ENCODE measurements around the gene AFAP1.
A peak's percentile ranks its signal among the peaks of the same experiment; 100 is the strongest.

AFAP1 gene

DNA sequence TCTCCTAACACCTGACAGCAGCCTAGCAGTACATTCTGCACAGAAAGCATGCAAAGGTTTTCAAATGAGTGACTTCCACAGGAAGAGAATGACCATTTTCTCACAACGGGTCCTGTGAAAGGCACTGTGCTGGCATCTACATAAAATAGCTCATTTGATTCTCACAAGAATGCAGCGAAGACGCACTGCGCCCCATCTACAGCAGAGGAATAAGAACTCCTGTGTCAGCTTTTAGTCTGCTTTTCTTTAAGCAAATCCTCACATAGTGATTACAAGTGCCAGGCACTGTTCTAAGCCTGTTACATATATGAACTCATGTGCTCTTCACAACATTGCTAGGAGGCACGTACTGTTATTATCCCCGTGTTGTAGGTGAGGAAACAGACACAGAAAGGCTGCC, 62.5 kb downstream of the AFAP1 start:
- H3K27ac ChIP-seq, result peak overlapping the region in 6 of 21 experiments; percentile 10 to 67 (median 48)
- no peak overlapping the region for H3K4me3 ChIP-seq

DNA sequence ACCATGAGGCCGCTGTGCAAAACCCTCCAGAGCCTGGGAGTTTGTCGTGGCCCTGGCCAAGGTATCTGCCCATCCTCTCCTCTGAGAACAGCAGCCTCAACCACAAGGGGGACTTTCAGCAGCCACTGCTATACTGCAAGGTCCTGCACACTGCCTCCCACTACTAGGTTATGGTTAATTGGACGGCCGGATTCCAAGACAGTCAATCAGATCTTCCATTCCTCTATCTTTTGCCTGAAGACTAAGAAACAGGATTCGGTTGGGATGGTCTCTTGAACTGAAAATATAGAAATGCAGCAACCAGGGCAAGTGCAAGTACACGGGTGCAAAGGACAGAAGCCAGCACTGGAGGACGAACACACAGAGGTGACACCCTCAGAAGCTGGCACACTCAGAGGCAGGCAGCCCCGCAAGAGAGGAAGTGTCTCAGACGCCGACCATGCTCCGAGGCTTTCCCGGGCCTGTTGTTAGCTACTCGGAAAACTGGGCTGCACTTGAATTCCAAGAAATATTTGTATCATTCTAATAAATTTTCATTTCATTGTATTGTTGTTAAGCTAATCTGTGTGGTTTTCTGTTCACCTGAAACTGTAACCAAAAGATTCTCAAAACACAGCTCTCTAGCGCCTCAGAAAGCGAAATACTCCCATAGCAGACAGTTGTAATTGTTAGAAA, 63.3 kb downstream of the AFAP1 start:
- Histone ChIP-seq H3K27ac (peak overlapping the region in 9 of 21 experiments; percentile 6 to 67 (median 23)), H3K4me3 (no peak overlapping the region)

DNA sequence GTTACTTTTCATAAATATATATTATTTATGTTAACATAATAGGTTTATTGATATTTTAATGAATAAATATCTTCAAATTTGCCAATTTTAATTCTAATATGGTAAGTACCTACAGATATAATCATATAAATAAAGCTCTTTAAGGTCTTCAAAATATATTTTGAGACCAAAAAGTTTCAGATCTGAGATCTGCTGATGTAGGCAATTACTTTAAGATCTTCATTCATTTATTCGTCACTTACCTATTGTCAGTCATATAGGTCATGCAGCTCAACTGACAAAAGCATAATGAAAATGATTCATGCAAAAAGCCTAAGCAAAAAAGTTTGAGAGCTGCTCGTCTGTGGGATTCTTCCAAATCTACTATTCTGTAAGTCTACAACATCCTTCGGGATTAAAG, 64.8 kb downstream of the AFAP1 start:
- Histone ChIP-seq H3K27ac (no peak overlapping the region), H3K4me3 (no peak overlapping the region)

DNA sequence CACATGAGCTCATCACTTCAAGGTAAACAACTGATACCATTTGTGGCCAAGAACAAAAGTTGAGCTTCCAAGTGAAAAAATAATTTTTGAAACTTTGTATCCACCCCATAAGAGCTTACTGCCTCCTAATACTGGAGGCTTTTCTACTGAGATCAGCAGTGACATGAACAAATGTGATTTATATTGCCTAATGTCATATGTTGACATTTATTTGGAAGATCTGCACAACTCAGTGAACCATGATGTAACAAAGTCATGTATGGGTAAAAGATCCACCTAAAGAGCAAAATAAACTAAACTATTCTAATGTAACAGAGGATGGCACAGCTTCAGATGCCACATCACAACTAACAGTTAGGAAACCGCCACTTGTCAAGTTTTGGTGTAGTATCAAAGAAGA, 65.8 kb downstream of the AFAP1 start:
- Histone ChIP-seq H3K27ac (no peak overlapping the region), H3K4me3 (no peak overlapping the region)

DNA sequence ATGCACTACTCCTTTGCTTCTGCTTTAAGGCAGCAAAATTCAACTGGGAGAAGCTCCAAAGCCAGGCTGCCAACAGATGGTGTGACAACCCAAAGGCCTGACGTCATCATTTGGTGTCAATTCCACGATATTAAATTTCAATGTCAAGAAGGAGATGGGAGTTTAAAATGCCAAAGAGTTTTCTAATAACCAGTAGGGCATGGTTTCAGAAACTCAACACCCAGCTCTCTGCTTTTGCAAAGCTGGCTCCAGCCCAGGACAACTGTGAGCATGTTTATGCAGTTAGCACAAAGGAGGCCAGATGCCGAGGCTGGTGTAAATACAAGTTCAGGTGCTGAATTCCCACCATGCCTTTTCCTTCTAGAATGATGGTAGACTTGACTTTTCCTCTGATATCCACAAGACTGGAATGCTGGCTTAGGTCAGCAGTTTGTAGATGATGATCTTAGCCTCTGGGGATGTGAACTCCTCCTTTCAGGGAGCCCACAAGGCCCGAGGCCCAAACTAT, 67.3 kb downstream of the AFAP1 start:
- no peak overlapping the region for H3K4me3 ChIP-seq
- peak overlapping the region in 4 of 21 experiments; percentile 1 to 41 (median 17) for H3K27ac ChIP-seq

DNA sequence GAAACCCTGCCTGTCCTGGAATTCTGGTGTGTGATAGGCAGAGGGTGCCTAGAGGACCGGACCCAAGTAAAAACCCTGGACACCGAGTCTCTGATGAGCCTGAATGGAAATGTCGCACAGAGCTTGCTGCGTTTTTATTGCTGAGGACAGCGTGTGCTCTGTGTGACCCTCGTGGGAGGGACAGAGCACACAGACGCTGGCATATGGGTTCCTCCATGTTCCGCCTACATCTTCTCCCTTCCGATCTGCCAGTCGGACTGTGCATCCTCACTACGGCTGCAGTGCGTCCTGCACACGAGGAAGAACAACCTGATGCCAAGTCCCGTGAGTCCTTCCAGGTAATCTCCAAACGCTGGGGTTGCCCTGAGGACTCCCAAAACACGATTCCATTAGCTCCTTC, 68.3 kb downstream of the AFAP1 start:
- no peak overlapping the region for H3K27ac ChIP-seq
- no peak overlapping the region for H3K4me3 ChIP-seq

DNA sequence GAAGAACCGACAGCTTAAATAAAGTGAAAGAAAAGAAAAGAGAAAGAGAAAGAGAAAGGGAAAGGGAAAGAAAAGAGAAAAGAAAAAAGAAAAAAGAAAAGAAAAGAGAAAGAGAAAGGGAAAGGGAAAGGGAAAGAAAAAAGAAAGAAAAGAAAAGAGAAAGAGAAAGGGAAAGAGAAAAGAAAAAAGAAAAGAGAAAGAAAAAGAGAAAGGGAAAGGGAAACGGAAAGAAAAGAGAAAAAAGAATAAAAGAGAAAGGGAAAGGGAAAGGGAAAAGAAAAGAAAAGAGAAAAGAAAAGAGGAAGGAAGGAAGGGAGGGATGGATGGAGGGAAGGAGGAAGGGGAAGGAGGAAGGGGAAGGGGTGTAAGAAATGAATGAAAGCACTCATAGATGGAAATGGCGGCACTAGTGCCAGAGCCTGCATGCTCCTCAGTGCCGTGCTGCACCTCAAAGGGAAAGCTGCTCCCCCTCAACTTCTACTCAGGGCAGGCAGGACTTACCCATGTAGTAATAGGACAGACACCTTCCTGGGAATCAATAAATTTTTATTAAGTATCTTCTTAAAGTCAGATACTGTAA, 70.7 kb downstream of the AFAP1 start:
- no peak overlapping the region for H3K27ac ChIP-seq
- H3K4me3 ChIP-seq, result no peak overlapping the region

DNA sequence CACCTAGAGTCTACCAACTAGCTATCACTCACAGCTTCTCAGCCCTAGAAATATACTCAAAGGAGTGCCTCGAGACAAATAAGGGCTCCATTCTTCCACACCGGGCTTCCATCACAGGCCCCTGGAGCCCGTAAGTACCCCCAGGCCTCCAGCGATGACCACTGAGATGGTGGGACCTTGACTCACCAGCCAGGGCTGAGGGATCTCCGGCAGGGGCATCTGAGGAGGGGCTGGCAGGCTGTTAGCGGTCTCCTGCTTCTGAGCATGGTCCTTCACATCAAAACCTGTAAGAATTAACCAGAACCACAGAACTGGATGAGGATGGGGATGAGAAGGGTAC, 71.3 kb downstream of the AFAP1 start:
- Histone ChIP-seq H3K4me3 (no peak overlapping the region), H3K27ac (peak overlapping the region in 1 of 21 experiments; percentile 38)

DNA sequence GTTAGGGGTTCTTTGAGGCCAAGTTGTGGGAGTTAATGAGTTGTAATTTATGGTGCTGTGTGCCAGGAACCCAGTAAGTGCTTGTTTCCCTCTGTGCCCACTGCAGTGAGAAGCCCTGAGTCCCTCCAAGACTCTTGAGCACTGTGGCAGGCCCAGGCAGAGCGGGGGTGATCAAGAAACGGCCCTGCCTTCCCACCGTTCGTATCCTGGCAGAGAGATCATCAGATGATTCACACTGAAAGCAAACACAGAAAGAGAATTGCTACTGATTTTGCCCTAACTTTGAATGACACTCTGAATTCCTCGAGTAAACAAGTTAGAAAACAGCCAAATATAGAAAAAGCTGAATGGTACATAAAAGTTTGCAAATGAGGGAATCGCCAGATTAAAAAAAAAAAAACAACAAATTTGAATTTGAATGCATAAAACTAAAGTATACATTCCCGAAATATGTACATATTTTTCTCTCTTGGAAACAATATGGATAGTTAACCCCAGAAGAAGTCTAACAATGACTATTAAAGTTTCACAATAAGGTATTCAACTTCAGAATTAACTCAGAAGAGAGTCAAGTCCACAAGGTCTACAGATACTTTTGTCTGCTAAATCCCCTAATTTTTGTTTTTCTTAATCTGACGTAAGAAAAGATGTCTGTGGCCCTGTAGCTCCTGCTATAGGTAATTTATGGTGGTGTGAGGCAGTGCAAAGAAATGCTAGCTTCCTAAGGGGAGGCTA, 71.8 kb downstream of the AFAP1 start:
- peak overlapping the region in 1 of 21 experiments; percentile 38 for H3K27ac ChIP-seq
- H3K4me3 ChIP-seq, result no peak overlapping the region

DNA sequence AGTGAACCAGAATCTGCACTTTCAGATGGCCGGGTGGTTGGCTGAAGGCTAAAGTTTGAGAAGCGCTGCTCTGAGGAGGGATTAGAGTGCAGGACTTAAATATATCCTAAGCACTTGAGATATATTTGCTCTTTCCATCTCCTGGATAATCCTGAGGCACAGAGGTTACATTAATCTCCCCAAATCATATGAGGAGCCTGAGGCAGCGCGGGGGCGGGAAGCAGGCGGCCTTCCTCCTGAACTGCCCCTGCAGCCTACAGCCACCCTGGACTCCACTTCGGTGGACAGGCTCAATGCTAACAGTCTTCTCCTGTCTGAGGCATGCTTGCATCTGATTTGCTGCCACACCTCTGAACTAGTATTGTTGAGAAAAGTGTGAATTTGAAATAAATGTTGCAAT, 72.5 kb downstream of the AFAP1 start:
- no peak overlapping the region for H3K4me3 ChIP-seq
- H3K27ac ChIP-seq, result no peak overlapping the region

DNA sequence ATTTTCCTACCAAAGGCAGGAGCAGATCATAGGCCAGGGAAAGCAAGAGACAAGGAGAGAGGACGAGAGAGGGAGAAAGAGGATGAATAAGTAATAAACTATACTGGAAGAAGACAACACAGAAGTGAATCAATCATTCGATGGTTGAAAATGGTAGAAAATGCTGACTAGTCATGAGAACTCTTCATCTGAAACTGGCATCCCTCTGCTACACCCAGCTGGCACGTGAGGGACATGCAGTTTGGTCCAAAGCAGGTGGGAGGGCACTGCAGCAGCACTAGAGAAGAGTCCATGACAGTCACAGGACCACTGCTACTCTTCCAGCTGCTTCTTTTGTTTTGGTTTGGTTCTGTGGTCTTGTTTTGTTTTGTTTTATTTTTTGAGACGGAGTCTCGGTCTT, 74.1 kb downstream of the AFAP1 start:
- H3K27ac ChIP-seq, result no peak overlapping the region
- no peak overlapping the region for H3K4me3 ChIP-seq

DNA sequence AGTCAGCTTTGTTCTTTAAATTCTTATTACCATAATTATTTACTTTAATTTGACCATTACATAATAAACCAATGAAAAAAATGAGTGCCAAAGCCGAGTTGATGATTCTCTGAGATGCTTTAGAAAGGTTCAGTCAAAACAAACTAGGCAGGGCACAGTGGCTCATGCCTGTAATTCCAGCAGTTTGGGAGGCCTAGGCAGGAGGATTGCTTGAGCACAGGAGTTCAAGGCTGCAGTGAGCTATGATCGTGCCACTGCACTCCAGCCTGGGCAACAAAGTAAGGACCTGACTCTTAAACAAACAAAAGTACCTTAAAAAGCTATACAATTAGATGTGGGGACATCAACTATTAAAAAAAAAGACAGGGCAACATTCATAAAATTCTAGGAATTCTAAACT, 75.0 kb downstream of the AFAP1 start:
- H3K4me3 ChIP-seq, result no peak overlapping the region
- H3K27ac ChIP-seq, result no peak overlapping the region

DNA sequence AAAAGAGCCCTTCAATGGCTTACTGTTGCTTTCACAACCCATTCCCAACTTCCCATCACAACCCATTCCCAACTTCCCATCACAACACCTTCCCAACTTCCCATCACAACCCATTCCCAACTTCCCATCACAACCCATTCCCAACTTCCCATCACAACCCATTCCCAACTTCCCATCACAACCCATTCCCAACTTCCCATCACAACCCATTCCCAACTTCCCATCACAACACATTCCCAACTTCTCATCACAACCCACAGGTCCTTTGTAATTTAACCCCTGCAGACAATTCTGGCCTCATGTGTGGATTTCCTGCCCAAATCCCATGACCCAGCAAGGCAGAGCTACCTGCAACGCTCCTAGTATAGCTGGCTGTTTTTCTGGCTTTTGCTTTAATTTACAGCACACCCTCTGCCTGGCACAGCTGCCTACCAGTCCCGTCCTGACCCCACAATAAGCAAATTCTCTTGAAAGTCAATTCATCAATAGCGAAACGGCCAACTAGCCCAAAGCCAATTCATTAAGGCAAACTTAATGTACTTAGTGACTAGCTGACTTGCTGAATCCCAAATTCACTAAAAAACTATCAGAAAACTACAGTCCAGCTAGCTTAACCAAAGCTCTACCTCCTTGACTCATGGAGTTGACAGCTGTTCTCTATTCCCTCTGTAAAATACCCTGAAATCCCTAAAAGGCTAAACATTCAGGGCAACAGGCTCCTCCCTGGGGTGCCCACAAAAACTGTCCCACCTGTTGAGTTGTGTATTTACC, 75.6 kb downstream of the AFAP1 start:
- Histone ChIP-seq H3K27ac (no peak overlapping the region), H3K4me3 (no peak overlapping the region)

DNA sequence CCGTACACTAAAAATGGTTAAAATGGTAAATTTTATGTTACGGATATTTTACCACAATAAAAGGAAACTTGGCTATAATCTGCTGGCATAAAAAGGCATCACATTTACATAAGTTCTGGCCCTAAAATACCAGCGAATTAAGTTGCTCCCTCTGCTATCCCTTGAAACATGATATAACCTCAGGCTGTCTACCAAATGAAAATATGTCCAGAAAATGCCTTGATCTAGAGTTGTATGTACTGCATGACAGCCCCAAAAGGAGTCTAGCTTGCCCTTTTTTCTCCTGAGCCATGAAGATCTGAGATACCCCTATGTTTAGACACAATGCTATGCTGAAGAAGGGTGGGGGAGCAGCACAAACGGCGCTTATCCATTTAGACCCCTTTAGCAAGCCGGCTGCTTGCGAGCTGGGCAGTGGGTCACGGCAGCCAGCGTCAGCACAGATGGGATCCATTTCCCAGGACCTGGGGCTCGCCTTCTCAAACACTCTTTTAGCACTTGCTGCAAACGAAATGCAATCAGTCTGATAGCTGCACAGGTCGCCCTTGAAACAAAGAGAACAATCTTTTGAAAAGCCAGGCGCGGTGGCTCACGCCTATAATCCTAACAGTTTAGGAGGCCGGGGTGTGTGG, 77.0 kb downstream of the AFAP1 start:
- no peak overlapping the region for H3K4me3 ChIP-seq
- H3K27ac ChIP-seq, result peak overlapping the region in 1 of 21 experiments; percentile 23

DNA sequence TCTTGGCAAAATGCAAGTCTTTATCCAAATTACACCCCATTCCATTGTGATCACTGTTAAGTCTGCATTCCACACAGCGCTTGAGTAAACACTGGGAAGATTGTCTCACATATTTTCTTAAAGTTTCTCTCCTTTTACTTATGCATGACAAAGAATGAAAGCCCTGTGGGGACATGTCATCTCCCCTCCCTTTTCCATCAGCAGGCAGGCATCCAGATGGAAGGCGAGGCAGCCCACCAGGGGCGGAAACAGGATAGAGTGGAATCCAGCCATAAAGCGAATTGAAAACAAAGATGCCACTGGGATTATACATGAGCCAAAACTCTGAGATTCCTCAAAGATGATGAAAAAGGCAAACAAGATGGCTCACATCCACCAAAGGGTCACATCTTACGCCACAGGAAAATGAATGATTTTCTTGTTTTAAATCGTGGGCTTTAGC, 78.2 kb downstream of the AFAP1 start:
- Histone ChIP-seq H3K27ac (peak overlapping the region in 3 of 21 experiments; percentile 2 to 49 (median 7)), H3K4me3 (no peak overlapping the region)

DNA sequence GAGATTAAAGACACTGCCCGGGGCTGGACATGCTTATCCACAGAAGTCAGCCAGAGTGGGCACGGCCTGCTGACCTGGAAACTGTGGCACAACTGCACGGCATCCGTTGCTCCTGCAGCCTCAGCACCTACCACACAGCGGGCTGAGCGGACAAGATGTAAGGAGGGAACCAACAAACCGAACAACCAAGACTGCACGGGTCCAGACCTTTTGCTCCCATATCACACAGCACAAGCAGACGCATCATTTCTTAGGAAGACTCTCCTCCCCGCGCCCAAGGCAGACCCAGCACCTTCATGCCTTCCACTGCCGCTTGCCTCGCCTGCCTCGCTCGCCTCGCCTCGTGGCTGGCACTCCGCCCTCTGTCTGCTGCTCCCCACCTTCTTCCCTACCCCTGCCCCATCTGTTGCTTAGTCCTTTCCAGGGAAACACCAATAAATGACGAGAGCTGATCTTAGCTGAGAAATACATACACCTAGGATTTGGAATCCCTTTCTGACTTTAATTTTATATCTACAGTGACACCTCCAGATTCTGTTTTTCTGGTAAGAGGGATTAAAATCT, 79.0 kb downstream of the AFAP1 start:
- Histone ChIP-seq H3K27ac (no peak overlapping the region), H3K4me3 (no peak overlapping the region)

DNA sequence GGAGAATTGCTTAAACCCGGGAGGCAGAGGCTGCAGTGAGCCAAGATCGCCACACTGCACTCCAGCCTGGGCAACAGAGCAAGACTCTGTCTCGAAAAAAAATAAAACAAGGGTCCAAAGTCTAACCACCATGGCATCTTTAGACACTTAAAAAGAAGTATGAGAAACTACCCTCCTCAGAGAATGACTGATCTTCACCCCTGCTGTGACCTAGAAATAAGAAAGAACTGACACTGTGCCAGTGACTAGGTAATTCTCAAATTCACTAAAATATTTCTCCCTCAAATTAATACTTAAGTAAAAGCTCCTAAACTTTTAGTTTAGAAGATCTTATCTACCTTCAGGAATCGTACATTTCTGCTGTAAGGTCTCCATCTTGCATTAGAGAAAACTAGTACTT, 80.3 kb downstream of the AFAP1 start:
- Histone ChIP-seq H3K27ac (no peak overlapping the region), H3K4me3 (no peak overlapping the region)

DNA sequence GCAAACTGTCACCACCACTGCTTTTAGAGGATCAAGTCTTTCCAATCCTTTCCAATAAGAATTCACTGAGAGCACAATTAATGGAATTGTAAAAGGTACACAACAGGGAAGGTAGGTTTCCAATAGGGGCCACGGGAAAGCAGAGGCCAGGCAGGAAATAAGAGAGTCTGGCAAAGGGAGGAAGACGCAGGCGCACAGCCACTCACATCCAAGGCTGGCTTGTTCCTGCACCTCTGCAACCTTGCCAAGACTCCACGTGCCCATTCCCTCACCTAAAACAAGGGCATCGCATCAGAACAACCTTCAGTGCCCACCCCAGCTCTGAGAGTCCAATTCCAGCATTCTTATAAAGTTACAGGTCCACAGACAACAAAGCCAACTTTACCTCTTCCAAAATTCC, 81.2 kb downstream of the AFAP1 start:
- H3K4me3 ChIP-seq, result no peak overlapping the region
- peak overlapping the region in 2 of 21 experiments; percentile 1 to 14 for H3K27ac ChIP-seq

DNA sequence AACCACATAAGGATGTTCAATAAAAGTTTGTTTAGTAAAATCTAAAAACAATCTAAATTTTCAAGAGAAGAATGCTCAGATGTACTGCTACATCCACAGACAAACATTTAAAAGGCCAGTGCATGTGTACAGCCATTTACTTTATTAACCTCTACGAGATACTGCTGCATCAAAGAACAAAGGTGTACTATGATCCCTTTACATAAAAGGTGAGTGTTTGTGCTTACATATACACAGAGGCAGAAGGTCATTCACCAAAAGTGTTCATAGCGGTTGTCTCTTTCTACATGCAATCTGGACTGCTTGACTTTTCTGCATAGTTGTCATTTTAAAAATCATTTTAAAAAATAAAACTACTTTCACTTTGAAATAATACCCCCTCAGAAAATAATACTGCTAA, 81.7 kb downstream of the AFAP1 start:
- Histone ChIP-seq H3K27ac (peak overlapping the region in 2 of 21 experiments; percentile 1 to 14), H3K4me3 (no peak overlapping the region)

Measured in skin epidermis (tissue), 12 donors.